Endothelial cell of umbilical vein (primary cell): ENCODE results near the gene PCGF3.

ENCODE experiments used
- POLR2A ChIP-seq: IDR thresholded peaks from 2 replicates; pipeline ENCODE4 v1.6.1; 2012; ENCODE audit warnings: low read depth, mild to moderate bottlenecking, control low read depth, low read length
- POLR2AphosphoS5 ChIP-seq: IDR thresholded peaks from 2 replicates; pipeline ENCODE4 v1.6.1; 2012; ENCODE audit warnings: low read depth, mild to moderate bottlenecking, control low read depth, low read length, moderate library complexity; ENCODE audit not compliant: insufficient read depth
- TF ChIP-seq, protein P1 (sequence below), 2 donors: IDR thresholded peaks; 1 replicate in 1 of 2; 2 replicates in 1 of 2; pipeline ENCODE4 v1.5.1; 2011; ENCODE audit warnings: low read length in 2 of 2, mild to moderate bottlenecking in 2 of 2, moderate library complexity in 2 of 2, control low read depth in 1 of 2, inconsistent platforms in 1 of 2, low read depth in 1 of 2; ENCODE audit not compliant: insufficient read depth in 1 of 2; ENCODE audit errors: extremely low read depth in 1 of 2
- TF ChIP-seq, protein P2 (sequence below): IDR thresholded peaks from 2 replicates; pipeline ENCODE4 v1.6.1; 2011; ENCODE audit not compliant: insufficient read depth, insufficient read length

DNA sequence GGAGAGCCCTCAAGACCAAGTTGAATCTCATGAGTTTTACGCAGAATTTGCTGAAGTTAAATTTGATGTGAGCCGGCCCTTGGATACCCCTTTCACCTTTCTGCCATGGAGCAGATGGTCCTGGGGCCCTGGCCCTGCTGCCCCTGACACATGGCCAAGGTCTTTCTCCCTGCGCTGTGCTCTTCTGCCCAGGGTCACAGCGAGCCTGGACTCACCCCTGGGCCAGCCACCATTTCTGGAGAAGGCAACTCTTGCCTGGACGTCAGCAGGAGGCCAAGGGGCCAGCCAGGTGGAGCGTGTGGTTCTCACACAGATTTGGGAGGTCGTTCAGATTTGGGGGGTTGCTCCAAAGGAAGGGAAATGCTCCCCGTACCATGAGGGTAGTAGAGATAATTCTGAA lies 30.0 kb downstream of the PCGF3 start:
- TF ChIP-seq, protein P1, sequence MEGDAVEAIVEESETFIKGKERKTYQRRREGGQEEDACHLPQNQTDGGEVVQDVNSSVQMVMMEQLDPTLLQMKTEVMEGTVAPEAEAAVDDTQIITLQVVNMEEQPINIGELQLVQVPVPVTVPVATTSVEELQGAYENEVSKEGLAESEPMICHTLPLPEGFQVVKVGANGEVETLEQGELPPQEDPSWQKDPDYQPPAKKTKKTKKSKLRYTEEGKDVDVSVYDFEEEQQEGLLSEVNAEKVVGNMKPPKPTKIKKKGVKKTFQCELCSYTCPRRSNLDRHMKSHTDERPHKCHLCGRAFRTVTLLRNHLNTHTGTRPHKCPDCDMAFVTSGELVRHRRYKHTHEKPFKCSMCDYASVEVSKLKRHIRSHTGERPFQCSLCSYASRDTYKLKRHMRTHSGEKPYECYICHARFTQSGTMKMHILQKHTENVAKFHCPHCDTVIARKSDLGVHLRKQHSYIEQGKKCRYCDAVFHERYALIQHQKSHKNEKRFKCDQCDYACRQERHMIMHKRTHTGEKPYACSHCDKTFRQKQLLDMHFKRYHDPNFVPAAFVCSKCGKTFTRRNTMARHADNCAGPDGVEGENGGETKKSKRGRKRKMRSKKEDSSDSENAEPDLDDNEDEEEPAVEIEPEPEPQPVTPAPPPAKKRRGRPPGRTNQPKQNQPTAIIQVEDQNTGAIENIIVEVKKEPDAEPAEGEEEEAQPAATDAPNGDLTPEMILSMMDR (IDR thresholded peaks at IDR 0.05; ENCODE audit: extremely low read depth in 1 of 2, insufficient read depth in 1 of 2, low read depth in 1 of 2, low read length in 2 of 2): no peak
- TF ChIP-seq, protein P2, sequence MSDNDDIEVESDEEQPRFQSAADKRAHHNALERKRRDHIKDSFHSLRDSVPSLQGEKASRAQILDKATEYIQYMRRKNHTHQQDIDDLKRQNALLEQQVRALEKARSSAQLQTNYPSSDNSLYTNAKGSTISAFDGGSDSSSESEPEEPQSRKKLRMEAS: no peak
- no peak for TF ChIP-seq POLR2AphosphoS5
- TF ChIP-seq POLR2A: no peak
